Activated T-helper 17 cell treated with anti-CD3 and anti-CD28 coated beads, Interleukin-2, amount 50 U/mL, for 72 hours (primary cell): ENCODE data around the gene GOT2. TPM values are rescaled to one million over a fixed set of nuclear protein-coding genes. Genes with fewer than 3 reads are reported as not detected.
"Not testable (repeated sequence)": the region's sequence is repeated elsewhere in the genome, so short reads cannot be mapped to it uniquely, and the experiment has no call there.

Source experiments
- ATAC-seq: fragments of 150-1000 bp; cut with Tn5 transposase; replicated peaks from 2 replicates; pipeline ENCODE4 v1.10.0; 2021; ENCODE audit warnings: mild to moderate bottlenecking, moderate library complexity
- H3K27ac Mint-ChIP-seq: one replicate; pipeline ENCODE4 v1.8.0; 2022; ENCODE audit warnings: mixed read lengths
- H3K27me3 Mint-ChIP-seq: one replicate; pipeline ENCODE4 v1.8.0; 2022; ENCODE audit warnings: mixed read lengths
- H3K36me3 Mint-ChIP-seq: one replicate; pipeline ENCODE4 v1.8.0; 2022; ENCODE audit warnings: low read depth, mild to moderate bottlenecking, mixed read lengths
- H3K4me1 Mint-ChIP-seq: one replicate; pipeline ENCODE4 v1.8.0; 2022; ENCODE audit warnings: mixed read lengths
- H3K4me3 Mint-ChIP-seq: one replicate; pipeline ENCODE4 v1.8.0; 2022; ENCODE audit warnings: mild to moderate bottlenecking, mixed read lengths
- H3K9me3 Mint-ChIP-seq: one replicate; pipeline ENCODE4 v1.8.0; 2022; ENCODE audit warnings: mixed read lengths
- total RNA-seq, 2 donors: library from RNA; stranded (reverse); gene quantifications; one replicate each; pipeline ENCODE4 v1.2.3, GENCODE V29; 2022

GOT2 gene
- total RNA-seq, 2 donors from 2014 or later: 70.7 to 126 TPM

- ATAC-seq: no peak
- Mint-ChIP-seq H3K27ac (peak overlapping the region; percentile 83), H3K4me3 (peak overlapping the region; percentile 80), H3K9me3 (no peaks in the 10 kb centered on the region), H3K27me3 (peaks cover 4% of the 10 kb centered on the region), H3K36me3 (no peaks in the 10 kb centered on the region), H3K4me1 (peaks cover 11% of the 10 kb centered on the region)
Measured at GRCh38 chr16:58685084-58685449, 49.0 kb downstream of the GOT2 start.

GRCh38 chr16:58684354-58685083, 49.6 kb downstream of the GOT2 start, which contains the start of gene SLC38A7:
Gene SLC38A7, minus strand, starts transcription at chr16:58684770. Its CDS starts 4,644 bp downstream, at chr16:58680126.
- Mint-ChIP-seq H3K9me3 (no peaks in the 10 kb centered on the region), H3K27me3 (peaks cover under 1% of the 10 kb centered on the region), H3K27ac (peak within 1 kb of the TSS; percentile 83), H3K4me3 (peak within 1 kb of the TSS; percentile 80), H3K36me3 (no peaks in the 10 kb centered on the region), H3K4me1 (peaks cover 11% of the 10 kb centered on the region)
- peak; percentile 97 for ATAC-seq

GRCh38 chr16:58684001-58684353, 50.1 kb downstream of the GOT2 start:
- H3K27ac Mint-ChIP-seq: peak overlapping the region; percentile 83
- peaks cover 11% of the 10 kb centered on the region for H3K4me1 Mint-ChIP-seq
- no peak for ATAC-seq
- no peaks in the 10 kb centered on the region for H3K9me3 Mint-ChIP-seq
- H3K36me3 Mint-ChIP-seq: no peaks in the 10 kb centered on the region
- peak overlapping the region; percentile 80 for H3K4me3 Mint-ChIP-seq
- H3K27me3 Mint-ChIP-seq: no peaks in the 10 kb centered on the region

GRCh38 chr16:58679763-58680162, 54.4 kb downstream of the GOT2 start:
- H3K4me3 Mint-ChIP-seq: no peak overlapping the region
- H3K4me1 Mint-ChIP-seq: peaks cover 11% of the 10 kb centered on the region
- peaks cover 9% of the 10 kb centered on the region for H3K36me3 Mint-ChIP-seq
- H3K27me3 Mint-ChIP-seq: no peaks in the 10 kb centered on the region
- no peak for ATAC-seq
- H3K27ac Mint-ChIP-seq: no peak overlapping the region
- H3K9me3 Mint-ChIP-seq: no peaks in the 10 kb centered on the region

- H3K27ac Mint-ChIP-seq: no peak overlapping the region
Measured at GRCh38 chr16:58678716-58679115, 55.4 kb downstream of the GOT2 start.

GRCh38 chr16:58678269-58678668, 55.8 kb downstream of the GOT2 start:
- ATAC-seq: no peak
- Mint-ChIP-seq H3K9me3 (no peaks in the 10 kb centered on the region), H3K27ac (no peak overlapping the region), H3K4me3 (no peak overlapping the region), H3K36me3 (peaks cover 10% of the 10 kb centered on the region), H3K27me3 (no peaks in the 10 kb centered on the region), H3K4me1 (peaks cover 2% of the 10 kb centered on the region)

More at GRCh38 chr16:58678716-58679115, 55.4 kb downstream of the GOT2 start:
- Mint-ChIP-seq H3K4me3 (no peak overlapping the region), H3K9me3 (no peaks in the 10 kb centered on the region), H3K36me3 (peaks cover 10% of the 10 kb centered on the region), H3K27me3 (no peaks in the 10 kb centered on the region), H3K4me1 (peaks cover 7% of the 10 kb centered on the region)
- ATAC-seq: no peak

GRCh38 chr16:58670946-58671583, 63.1 kb downstream of the GOT2 start:
- Mint-ChIP-seq H3K4me1 (no peaks in the 10 kb centered on the region), H3K4me3 (no peak overlapping the region), H3K27me3 (no peaks in the 10 kb centered on the region), H3K9me3 (no peaks in the 10 kb centered on the region), H3K27ac (no peak overlapping the region), H3K36me3 (peaks cover 15% of the 10 kb centered on the region)
- ATAC-seq: no peak

- Mint-ChIP-seq H3K36me3 (peaks cover 11% of the 10 kb centered on the region), H3K27ac (no peak overlapping the region), H3K4me3 (no peak overlapping the region), H3K9me3 (no peaks in the 10 kb centered on the region), H3K27me3 (no peaks in the 10 kb centered on the region), H3K4me1 (no peaks in the 10 kb centered on the region)
- ATAC-seq: no peak
Measured at GRCh38 chr16:58670177-58670576, 63.9 kb downstream of the GOT2 start.

- no peak for ATAC-seq
- Mint-ChIP-seq H3K4me3 (no peak overlapping the region), H3K27me3 (no peaks in the 10 kb centered on the region), H3K36me3 (peaks cover 6% of the 10 kb centered on the region), H3K27ac (no peak overlapping the region), H3K9me3 (no peaks in the 10 kb centered on the region), H3K4me1 (no peaks in the 10 kb centered on the region)
Measured at GRCh38 chr16:58665200-58665599, 68.9 kb downstream of the GOT2 start.

- Mint-ChIP-seq H3K36me3 (no peaks in the 10 kb centered on the region), H3K4me1 (no peaks in the 10 kb centered on the region), H3K27ac (no peak overlapping the region), H3K9me3 (no peaks in the 10 kb centered on the region), H3K27me3 (no peaks in the 10 kb centered on the region), H3K4me3 (no peak overlapping the region)
- ATAC-seq: peak; percentile 81
Measured at GRCh38 chr16:58661199-58661830, 72.8 kb downstream of the GOT2 start.

GRCh38 chr16:58659911-58660310, 74.2 kb downstream of the GOT2 start:
- not testable (repeated sequence) for H3K4me3 Mint-ChIP-seq, ATAC-seq, H3K4me1 Mint-ChIP-seq, H3K27me3 Mint-ChIP-seq, H3K36me3 Mint-ChIP-seq, H3K27ac Mint-ChIP-seq, H3K9me3 Mint-ChIP-seq

GRCh38 chr16:58658796-58659211, 75.3 kb downstream of the GOT2 start:
- no peaks in the 10 kb centered on the region for H3K36me3 Mint-ChIP-seq
- no peak overlapping the region for H3K4me3 Mint-ChIP-seq
- ATAC-seq: no peak
- no peaks in the 10 kb centered on the region for H3K9me3 Mint-ChIP-seq
- no peaks in the 10 kb centered on the region for H3K27me3 Mint-ChIP-seq
- H3K4me1 Mint-ChIP-seq: no peaks in the 10 kb centered on the region
- H3K27ac Mint-ChIP-seq: no peak overlapping the region
